B cell (primary cell): ENCODE results near the gene EEFSEC. TPM values are rescaled to one million over a fixed set of nuclear protein-coding genes. Genes with fewer than 3 reads are reported as not detected.

Source experiments
- ATAC-seq: fragments of 200-7000 bp; cut with Tn5 transposase; one replicate; pipeline ENCODE4 v1.10.0; 2021; ENCODE audit warnings: low read depth, mild to moderate bottlenecking, moderate number of reproducible peaks, moderate library complexity
- CTCF ChIA-PET: fragments of 350-600 bp; sonication (Branson Sonifier 250); formaldehyde crosslinking; loops from one replicate; lab custom pipeline; 2021; ENCODE audit warnings: antibody characterized with exemption, inconsistent platforms; lab: Charles Lee
- POLR2A ChIA-PET: fragments of 350-600 bp; sonication (Branson Sonifier 250); formaldehyde crosslinking; loops from one replicate; lab custom pipeline; 2021; ENCODE audit warnings: antibody characterized with exemption; lab: Charles Lee
- DNase-seq: peaks from one replicate; pipeline ENCODE4 v3.0.0; 2013
- H2AFZ ChIP-seq: 2 replicates; pipeline ENCODE4 v1.6.1; 2012; ENCODE audit warnings: mild to moderate bottlenecking, low read depth, low read length; ENCODE audit not compliant: insufficient read depth, poor library complexity, severe bottlenecking
- H3K27ac ChIP-seq, 2 donors: 1 replicate in 1 of 2; 2 replicates in 1 of 2; pipeline ENCODE4 v1.5.1; 2012 to 2013; ENCODE audit warnings: low read length in 2 of 2, mild to moderate bottlenecking in 2 of 2, moderate library complexity in 1 of 2
- H3K27me3 ChIP-seq, 4 experiments: fragments of 200-600 bp in 1 of 4; sonication (generic) in 1 of 4; replicated peaks in 1 of 4; 1 replicate in 2 of 4; 2 replicates in 2 of 4; pipeline versions ENCODE4 v1.6.1 to v1.7.0; 2013 to 2016; ENCODE audit warnings: low read length in 3 of 4, mild to moderate bottlenecking in 2 of 4, mixed read lengths in 1 of 4, moderate library complexity in 1 of 4; ENCODE audit not compliant: insufficient read depth in 4 of 4, control insufficient read depth in 3 of 4; ENCODE audit errors: control extremely low read depth in 1 of 4
- H3K36me3 ChIP-seq, 2 experiments: replicated peaks in 1 of 2; 1 replicate in 1 of 2; 2 replicates in 1 of 2; pipeline versions ENCODE4 v1.6.1 to v1.7.1; 2013; ENCODE audit warnings: low read length in 1 of 2; ENCODE audit not compliant: insufficient read depth in 2 of 2, control insufficient read depth in 1 of 2; ENCODE audit errors: control extremely low read depth in 1 of 2, extremely low read depth in 1 of 2
- H3K4me1 ChIP-seq, 2 donors: fragments of 200-600 bp in 1 of 2; sonication (generic) in 1 of 2; 1 replicate in 1 of 2; 2 replicates in 1 of 2; pipeline versions ENCODE4 v1.5.1 to v1.6.1; 2013 to 2017; ENCODE audit warnings: low read length in 2 of 2; ENCODE audit not compliant: control insufficient read depth in 2 of 2, insufficient read depth in 2 of 2
- H3K4me2 ChIP-seq: replicated peaks from 2 replicates; pipeline ENCODE3; 2012; ENCODE audit warnings: mild to moderate bottlenecking, low read depth, low read length; ENCODE audit not compliant: poor library complexity, severe bottlenecking
- H3K4me3 ChIP-seq, 5 experiments: fragments of 200-600 bp in 1 of 5; sonication (generic) in 1 of 5; 1 replicate in 3 of 5; 2 replicates in 2 of 5; pipeline versions ENCODE4 v1.5.1 to v1.7.0; 2011 to 2016; ENCODE audit warnings: low read length in 4 of 5, mild to moderate bottlenecking in 4 of 5, low read depth in 2 of 5, control low read depth in 1 of 5, moderate library complexity in 1 of 5; ENCODE audit not compliant: insufficient read depth in 1 of 5; ENCODE audit errors: control extremely low read depth in 1 of 5, extremely low read depth in 1 of 5
- H3K79me2 ChIP-seq: fragments of 200-600 bp; sonication (generic); one replicate; pipeline ENCODE4 v1.6.0; 2016; ENCODE audit warnings: low read length; ENCODE audit not compliant: control insufficient read depth, insufficient read depth
- H3K9ac ChIP-seq: fragments of 200-600 bp; sonication (generic); 2 replicates; pipeline ENCODE4 v1.6.1; 2017; ENCODE audit warnings: mild to moderate bottlenecking, low read length, moderate library complexity
- H3K9me3 ChIP-seq, 3 donors: one replicate each; pipeline versions ENCODE4 v1.6.1 to v1.7.1; 2013; ENCODE audit warnings: low read length in 2 of 3; ENCODE audit not compliant: control insufficient read depth in 2 of 3, insufficient read depth in 1 of 3; ENCODE audit errors: control extremely low read depth in 1 of 3
- H4K20me1 ChIP-seq: 2 replicates; pipeline ENCODE4 v1.6.0; 2012; ENCODE audit warnings: mild to moderate bottlenecking, low read length; ENCODE audit not compliant: insufficient read depth, control insufficient read depth, poor library complexity, severe bottlenecking
- H3K27ac Mint-ChIP-seq: one replicate; pipeline ENCODE4 v1.8.0; 2021; ENCODE audit warnings: mixed read lengths
- H3K27me3 Mint-ChIP-seq: one replicate; pipeline ENCODE4 v1.8.0; 2021; ENCODE audit warnings: mixed read lengths
- H3K4me1 Mint-ChIP-seq: one replicate; pipeline ENCODE4 v1.8.0; 2021; ENCODE audit warnings: mixed read lengths
- H3K4me3 Mint-ChIP-seq: one replicate; pipeline ENCODE4 v1.8.0; 2021; ENCODE audit warnings: mixed read lengths
- H3K9me3 Mint-ChIP-seq: one replicate; pipeline ENCODE4 v1.8.0; 2022; ENCODE audit warnings: mixed read lengths; ENCODE audit not compliant: insufficient read depth
- CTCF ChIP-seq: fragments of 200-600 bp; IDR thresholded peaks from one replicate; pipeline ENCODE4 v1.8.0; 2022; ENCODE audit warnings: antibody characterized with exemption, mild to moderate bottlenecking
- EZH2 ChIP-seq: IDR thresholded peaks from 2 replicates; pipeline ENCODE4 v1.6.1; 2012; ENCODE audit warnings: borderline replicate concordance, low read depth, mild to moderate bottlenecking, moderate library complexity, low read length; ENCODE audit not compliant: insufficient read depth, poor library complexity, severe bottlenecking
- WGBS: methylation state at CpG from one replicate; pipeline ENCODE4 v1.1.5; 2013; ENCODE audit warnings: missing lambda C conversion rate; ENCODE audit not compliant: insufficient coverage; 5-methylcytosine and 5-hydroxymethylcytosine counted together
- intact Hi-C: fragments of 100-400 bp; cut with micrococcal nuclease; formaldehyde crosslinking; loops from one replicate; pipeline ENCODE4 v1.10.0; 2022
- polyA plus RNA-seq: library from polyadenylated mRNA; depleted of rRNA; stranded (reverse); fragments of >200 nt; gene quantifications from 2 replicates; pipeline ENCODE4 v1.2.3, GENCODE V29; 2012
- total RNA-seq, 2 donors: library from RNA; stranded (reverse); fragments of 120-200 nt in 1 of 2; gene quantifications; 1 replicate in 1 of 2; 2 replicates in 1 of 2; pipeline versions ENCODE4 v1.2.3 to v1.2.4, GENCODE V29; 2013 to 2022

EEFSEC gene
- total and polyA plus RNA-seq, 2 donors (not counting 1 experiment from before 2014, with no cell fraction given), result 17.9 to 18.4 TPM

- TF ChIP-seq CTCF (no peak), EZH2 (no peak)
- intact Hi-C loops, result no loop called here
- Histone ChIP-seq H4K20me1 (no peaks in the 10 kb centered on the region), H3K27me3 (no peaks in the 10 kb centered on the region), H3K36me3 (peaks cover 0 to 17% of the 10 kb centered on the region in 2 experiments), H2AFZ (no peak overlapping the region), H3K9me3 (no peaks in the 10 kb centered on the region), H3K79me2 (no peaks in the 10 kb centered on the region), H3K27ac (no peak overlapping the region), H3K4me2 (no peak overlapping the region), H3K4me1 (no peaks in the 10 kb centered on the region), H3K9ac (no peak overlapping the region), H3K4me3 (no peak overlapping the region)
- Mint-ChIP-seq H3K9me3 (no peaks in the 10 kb centered on the region), H3K27me3 (no peaks in the 10 kb centered on the region), H3K4me1 (no peaks in the 10 kb centered on the region), H3K27ac (no peak overlapping the region), H3K4me3 (no peak overlapping the region)
- ChIA-PET CTCF (no interaction called here), POLR2A (no interaction called here)
- 96% methylated on average over 6 of the region's 8 CpGs for WGBS
- ATAC-seq (no peak), DNase-seq (no peak)
Observed at GRCh38 chr3:128334086-128334645, 180.9 kb downstream of the EEFSEC start.

GRCh38 chr3:128334766-128335165, 181.5 kb downstream of the EEFSEC start:
- no peaks in the 10 kb centered on the region for H3K27me3 ChIP-seq
- ChIA-PET POLR2A (no interaction called here), CTCF (no interaction called here)
- no peaks in the 10 kb centered on the region for H3K9me3 ChIP-seq
- WGBS, result 100% methylated on average over 3 of the region's 3 CpGs
- peaks cover 0 to 17% of the 10 kb centered on the region in 2 experiments for H3K36me3 ChIP-seq
- intact Hi-C loops, result no loop called here
- H3K9ac ChIP-seq, result no peak overlapping the region
- H2AFZ ChIP-seq, result no peak overlapping the region
- no peak overlapping the region for H3K27ac ChIP-seq
- H3K9me3 Mint-ChIP-seq, result no peaks in the 10 kb centered on the region
- ATAC-seq, result no peak
- no peaks in the 10 kb centered on the region for H3K27me3 Mint-ChIP-seq
- no peak overlapping the region for H3K4me2 ChIP-seq
- H3K79me2 ChIP-seq, result no peaks in the 10 kb centered on the region
- DNase-seq, result no peak
- no peak overlapping the region for H3K27ac Mint-ChIP-seq
- H3K4me3 Mint-ChIP-seq, result no peak overlapping the region
- H3K4me1 Mint-ChIP-seq, result no peaks in the 10 kb centered on the region
- H3K4me3 ChIP-seq, result no peak overlapping the region
- TF ChIP-seq EZH2 (no peak), CTCF (no peak)
- H3K4me1 ChIP-seq, result no peaks in the 10 kb centered on the region
- no peaks in the 10 kb centered on the region for H4K20me1 ChIP-seq
